ENCODE measurements around the gene UCK2.

The UCK2 gene

GRCh38 chr1:165907256-165907857 is 79.9 kb downstream of the UCK2 start:
- DNase-seq = no peak

GRCh38 chr1:165910764-165911421 is 83.5 kb downstream of the UCK2 start:
- DNase-seq = no peak

- no peak for DNase-seq
Measured at GRCh38 chr1:165911609-165912281, 84.3 kb downstream of the UCK2 start.

GRCh38 chr1:165912638-165913037 is 85.2 kb downstream of the UCK2 start:
- DNase-seq = no peak

- peak; percentile 30 to 65 for DNase-seq
Measured at GRCh38 chr1:165914136-165914798, 86.9 kb downstream of the UCK2 start.

- DNase-seq = no peak
Measured at GRCh38 chr1:165915480-165915879, 88.1 kb downstream of the UCK2 start.

- DNase-seq = no peak
Measured at GRCh38 chr1:165915932-165916348, 88.5 kb downstream of the UCK2 start.

- no peak for DNase-seq
Measured at GRCh38 chr1:165917166-165917565, 89.8 kb downstream of the UCK2 start.

GRCh38 chr1:165924117-165924516 is 96.7 kb downstream of the UCK2 start:
- DNase-seq = no peak

- no peak for DNase-seq
Measured at GRCh38 chr1:165925498-165926079, 98.2 kb downstream of the UCK2 start.

- DNase-seq = no peak
Measured at GRCh38 chr1:165927169-165927568, 99.8 kb downstream of the UCK2 start.

- DNase-seq = peak; percentile 49 to 66
Measured at GRCh38 chr1:165928075-165928731, 100.8 kb downstream of the UCK2 start.

GRCh38 chr1:165930961-165931360 is 103.5 kb downstream of the UCK2 start:
- DNase-seq = no peak

- DNase-seq = peak in 1 of 2 experiments; percentile 10
Measured at GRCh38 chr1:165933446-165934170, 106.2 kb downstream of the UCK2 start.

GRCh38 chr1:165936542-165936941 is 109.1 kb downstream of the UCK2 start:
- DNase-seq = no peak

- no peak for DNase-seq
Measured at GRCh38 chr1:165937829-165938228, 110.4 kb downstream of the UCK2 start.

GRCh38 chr1:165938844-165939243 is 111.4 kb downstream of the UCK2 start:
- DNase-seq = no peak

GRCh38 chr1:165941531-165941930 is 114.1 kb downstream of the UCK2 start:
- no peak for DNase-seq

GRCh38 chr1:165942062-165942461 is 114.6 kb downstream of the UCK2 start:
- DNase-seq = peak; percentile 26 to 69

GRCh38 chr1:165942927-165943597 is 115.6 kb downstream of the UCK2 start:
- DNase-seq = peak in 1 of 2 experiments; percentile 36

- DNase-seq = no peak
Measured at GRCh38 chr1:165945911-165946310, 118.5 kb downstream of the UCK2 start.

Data from NCI-H524 (cell line).